ENCODE results near the gene RAI1.

GRCh38 chr17:17797119-17797809, 116.0 kb downstream of the RAI1 start:
- TF ChIP-seq CTCF (conservative IDR thresholded peaks at IDR 0.05; ENCODE audit: low read depth in 2 of 2) (no peak), EZH2 (IDR thresholded peaks at IDR 0.05; ENCODE audit: low read depth, unreplicated experiment) (no peak), POLR2AphosphoS5 (IDR thresholded peaks at IDR 0.05; ENCODE audit: low read depth) (no peak), JUNB (IDR thresholded peaks at IDR 0.05; ENCODE audit: unreplicated experiment) (no peak), NANOG (IDR thresholded peaks at IDR 0.05; ENCODE audit: borderline replicate concordance) (no peak), STAT1 (IDR thresholded peaks at IDR 0.05; ENCODE audit: unreplicated experiment) (no peak), REST (IDR thresholded peaks at IDR 0.05; ENCODE audit: unreplicated experiment) (no peak), EZH2phosphoT487 (IDR thresholded peaks at IDR 0.05; ENCODE audit: unreplicated experiment) (no peak), ZNF114 (CRISPR knock-in tag; IDR thresholded peaks at IDR 0.05) (no peak), ETS1 (IDR thresholded peaks at IDR 0.05) (no peak), CREB1 (CRISPR knock-in tag; IDR thresholded peaks at IDR 0.05; ENCODE audit: low read depth) (no peak)

Data from GM23338 (cell line).